AG04449 (cell line): ENCODE data around the gene TOMM7.

Source experiments
- CTCF ChIA-PET: fragments of 350-600 bp; formaldehyde crosslinking; extraction: SDS; loops from one replicate; lab custom pipeline; 2021; ENCODE audit warnings: antibody characterized with exemption; lab: Yijun Ruan, JAX
- POLR2A ChIA-PET: fragments of 400-600, 350-600 bp; formaldehyde crosslinking; extraction: SDS; loops from one replicate; lab custom pipeline; 2020; ENCODE audit warnings: antibody characterized with exemption, inconsistent platforms; lab: Yijun Ruan, JAX
- DNase-seq: peaks from one replicate; pipeline ENCODE4 v3.0.0-alpha.2; 2010; ENCODE audit warnings: low read depth, low spot score
- H3K4me3 ChIP-seq: 2 replicates; pipeline ENCODE4 v1.5.1; 2011; ENCODE audit warnings: low read depth, mild to moderate bottlenecking, control low read depth, low read length
- TF ChIP-seq, protein P1 (sequence below): IDR thresholded peaks from one replicate; pipeline ENCODE4 v1.5.1; 2011; ENCODE audit warnings: mild to moderate bottlenecking, moderate library complexity, low read length, control low read depth, inconsistent platforms; ENCODE audit not compliant: insufficient read depth; ENCODE audit errors: missing control alignments

The TOMM7 gene

DNA sequence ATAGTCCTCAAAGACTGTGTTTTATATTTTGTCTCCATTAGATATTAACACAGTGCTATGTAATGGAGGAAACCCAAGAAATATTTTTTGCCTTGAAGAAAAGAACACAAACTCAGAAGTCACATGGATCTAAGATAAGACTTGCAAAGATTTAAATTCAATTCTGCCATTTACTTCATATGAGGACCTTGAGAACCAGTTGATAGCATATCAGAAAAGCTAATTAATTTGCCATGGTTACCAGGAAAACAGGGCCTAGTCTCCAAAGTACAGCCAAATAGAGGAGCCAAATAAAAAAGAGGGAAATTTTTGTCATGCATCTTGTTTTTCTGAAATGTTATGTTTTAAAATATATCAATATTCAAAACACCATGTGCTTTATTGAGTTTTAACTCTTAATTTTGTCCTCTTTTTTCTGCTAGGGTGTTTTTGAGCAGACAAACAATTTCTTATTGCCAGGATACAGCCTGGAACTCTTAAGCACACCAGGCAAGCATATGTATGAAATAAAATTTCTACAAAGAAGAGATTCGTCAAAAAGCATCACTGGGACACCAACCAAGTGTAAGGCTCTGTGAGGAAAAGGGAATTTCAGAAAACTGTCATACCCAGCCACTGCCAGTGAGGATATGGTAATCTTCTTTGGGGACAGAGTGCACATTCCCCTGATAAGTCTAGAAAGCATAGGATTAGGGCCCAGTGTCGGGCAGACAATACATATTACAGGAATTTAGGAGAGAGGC is 10.6 kb upstream of the TOMM7 start:
- POLR2A ChIA-PET = interaction anchor here (0.7 kb wide), 1 partner anchor 9 kb away, joined by 3 read pairs; no protein-coding TSS in a partner anchor
- TF ChIP-seq, protein P1, sequence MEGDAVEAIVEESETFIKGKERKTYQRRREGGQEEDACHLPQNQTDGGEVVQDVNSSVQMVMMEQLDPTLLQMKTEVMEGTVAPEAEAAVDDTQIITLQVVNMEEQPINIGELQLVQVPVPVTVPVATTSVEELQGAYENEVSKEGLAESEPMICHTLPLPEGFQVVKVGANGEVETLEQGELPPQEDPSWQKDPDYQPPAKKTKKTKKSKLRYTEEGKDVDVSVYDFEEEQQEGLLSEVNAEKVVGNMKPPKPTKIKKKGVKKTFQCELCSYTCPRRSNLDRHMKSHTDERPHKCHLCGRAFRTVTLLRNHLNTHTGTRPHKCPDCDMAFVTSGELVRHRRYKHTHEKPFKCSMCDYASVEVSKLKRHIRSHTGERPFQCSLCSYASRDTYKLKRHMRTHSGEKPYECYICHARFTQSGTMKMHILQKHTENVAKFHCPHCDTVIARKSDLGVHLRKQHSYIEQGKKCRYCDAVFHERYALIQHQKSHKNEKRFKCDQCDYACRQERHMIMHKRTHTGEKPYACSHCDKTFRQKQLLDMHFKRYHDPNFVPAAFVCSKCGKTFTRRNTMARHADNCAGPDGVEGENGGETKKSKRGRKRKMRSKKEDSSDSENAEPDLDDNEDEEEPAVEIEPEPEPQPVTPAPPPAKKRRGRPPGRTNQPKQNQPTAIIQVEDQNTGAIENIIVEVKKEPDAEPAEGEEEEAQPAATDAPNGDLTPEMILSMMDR = no peak
- no peak for DNase-seq
- CTCF ChIA-PET = interaction anchor here (1.4 to 3.1 kb wide), 3 partner anchors 11 to 273 kb away, joined by 4 to 14 read pairs (median 8); partner anchors contain the start of gene TOMM7
- no peak overlapping the region for H3K4me3 ChIP-seq

DNA sequence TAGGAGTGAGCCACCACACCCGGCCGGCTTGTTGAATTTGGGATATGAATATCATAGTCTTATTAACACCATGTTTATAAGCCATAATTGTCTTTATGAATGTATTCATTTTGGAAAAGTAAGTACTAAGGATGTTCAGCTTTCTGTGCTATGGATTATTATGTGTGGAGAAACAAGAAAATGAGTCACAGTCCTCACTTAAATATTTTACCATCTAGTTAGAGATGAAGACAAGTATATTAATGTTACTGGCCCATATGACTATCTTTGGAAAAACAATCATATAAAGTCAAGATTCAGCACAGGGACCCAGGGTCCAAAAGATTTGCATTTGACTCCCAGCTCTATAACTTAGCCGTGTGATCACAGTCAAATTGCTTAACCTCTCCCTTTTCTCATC is 9.8 kb upstream of the TOMM7 start:
- no peak for DNase-seq
- CTCF ChIA-PET = interaction anchor here (1.4 to 3.1 kb wide), 3 partner anchors 10 to 272 kb away, joined by 4 to 14 read pairs (median 8); partner anchors contain the start of gene TOMM7
- TF ChIP-seq, protein P1 = no peak
- POLR2A ChIA-PET = interaction anchor here (0.7 to 1.2 kb wide), 2 partner anchors 9 to 23 kb away, joined by 3 read pairs; no protein-coding TSS in a partner anchor
- H3K4me3 ChIP-seq = no peak overlapping the region

DNA sequence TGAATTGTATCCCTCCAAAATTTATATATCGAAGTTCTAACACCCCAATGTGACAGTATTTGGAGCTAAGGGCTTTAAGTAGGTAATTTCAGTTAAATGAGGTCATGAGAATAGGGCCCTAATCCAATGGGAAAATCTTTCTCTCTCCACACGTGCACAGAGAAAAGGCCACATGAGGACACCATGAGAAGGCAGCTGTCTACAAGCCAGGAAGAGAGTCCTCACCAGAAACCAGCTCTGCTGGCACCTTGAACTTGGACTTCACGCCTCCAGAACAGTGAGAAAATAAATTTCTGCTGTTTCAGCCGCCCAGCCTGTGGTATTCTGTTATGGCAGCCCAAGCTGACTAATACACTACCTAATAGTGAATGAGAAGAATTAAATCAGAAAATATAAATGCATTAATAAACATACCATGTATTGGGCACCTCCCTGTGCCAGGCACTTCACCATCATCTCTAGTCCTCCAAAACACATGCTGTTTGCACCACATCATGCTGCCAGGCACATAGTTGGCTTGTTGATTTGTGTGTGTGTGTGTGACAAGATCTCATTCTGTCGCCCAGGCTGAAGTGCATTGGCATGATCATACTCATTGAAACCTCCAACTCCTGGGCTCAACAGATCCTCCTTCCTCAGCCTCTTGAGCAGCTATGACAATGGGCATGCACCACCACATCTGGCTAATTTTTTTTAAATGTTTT is 9.1 kb upstream of the TOMM7 start:
- no peak for DNase-seq
- ChIA-PET CTCF (interaction anchor here (2.0 to 3.1 kb wide), 2 partner anchors 9 to 224 kb away, joined by 8 to 14 read pairs; partner anchors contain the start of gene TOMM7), POLR2A (interaction anchor here (1.2 kb wide), 1 partner anchor 24 kb away, joined by 3 read pairs; no protein-coding TSS in a partner anchor)
- TF ChIP-seq, protein P1 = no peak
- H3K4me3 ChIP-seq = no peak overlapping the region

DNA sequence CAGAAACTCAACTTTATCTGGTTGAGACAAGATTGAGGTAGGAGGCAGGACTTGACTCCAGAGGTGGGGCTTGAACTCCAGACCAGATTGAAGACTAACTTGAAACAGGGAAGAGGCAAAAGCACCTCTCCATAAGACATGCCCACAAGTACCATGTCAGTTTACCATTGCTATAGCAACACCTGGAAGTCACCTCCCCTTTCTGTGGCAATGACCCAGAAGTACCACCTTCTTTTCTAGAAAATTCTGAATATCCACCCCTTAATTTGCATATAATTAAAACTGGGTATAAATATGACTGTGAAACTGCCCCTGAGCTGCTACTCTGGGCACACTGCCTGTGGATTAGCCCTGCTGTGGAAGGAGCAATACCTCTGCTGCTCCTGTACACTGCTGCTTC is 4.9 kb upstream of the TOMM7 start:
- POLR2A ChIA-PET = no interaction called here
- no peak overlapping the region for H3K4me3 ChIP-seq
- no peak for DNase-seq
- CTCF ChIA-PET = no interaction called here
- TF ChIP-seq, protein P1 = no peak

DNA sequence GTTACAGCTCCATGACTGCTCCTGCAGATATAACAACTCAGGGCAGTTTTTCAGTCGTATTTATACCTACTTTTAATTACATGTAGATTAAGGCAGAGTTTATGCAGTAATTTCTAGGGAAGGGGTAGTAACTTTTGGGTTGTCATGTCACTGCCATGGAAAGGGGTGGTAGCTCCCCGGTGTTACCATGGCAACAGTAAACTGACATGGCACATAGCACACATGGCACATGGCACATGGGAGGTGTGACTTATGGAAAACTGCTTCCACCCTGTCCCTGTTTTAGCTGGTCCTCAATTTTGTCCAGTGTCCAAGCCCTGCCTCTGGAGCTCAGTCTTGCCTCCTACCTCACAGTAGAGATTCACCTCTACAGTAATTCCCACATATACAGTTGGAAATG is 3.9 kb upstream of the TOMM7 start:
- TF ChIP-seq, protein P1 = no peak
- ChIA-PET POLR2A (no interaction called here), CTCF (interaction anchor here (0.9 to 5.0 kb wide), 3 partner anchors 9 to 229 kb away, joined by 3 to 27 read pairs (median 5); no protein-coding TSS in a partner anchor)
- H3K4me3 ChIP-seq = no peak overlapping the region
- no peak for DNase-seq
